ENCODE data around the gene UMODL1. TPM values are rescaled to one million over a fixed set of nuclear protein-coding genes. Genes with fewer than 3 reads are reported as not detected.

UMODL1 gene
- total RNA-seq, 1 experiment from 2014 or later = not detected

DNA sequence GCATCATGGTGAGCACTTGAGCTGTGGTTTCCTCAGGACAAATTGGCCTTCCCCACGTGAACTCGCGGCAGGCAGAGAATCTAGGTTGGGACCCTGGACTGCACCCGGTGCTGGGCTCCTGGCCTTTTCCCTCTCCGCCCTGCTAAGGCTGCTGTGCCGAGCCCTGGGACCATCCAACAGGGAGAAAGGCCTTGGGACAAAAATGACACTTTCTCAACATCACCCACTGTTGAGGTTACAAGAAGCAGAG, 9.2 kb upstream of the UMODL1 start:
- H3K27me3 Mint-ChIP-seq (ENCODE audit: low read depth) = peaks cover 10% of the 10 kb centered on the region
- no peak overlapping the region for H2BK120ac ChIP-seq (ENCODE audit: low read depth, low read length, poor library complexity, severe bottlenecking)
- peaks cover 48 to 56% of the 10 kb centered on the region in 2 experiments for H3K4me1 Mint-ChIP-seq
- H3K14ac ChIP-seq (ENCODE audit: insufficient read depth, low read length) = no peak overlapping the region
- H3K4me1 ChIP-seq (ENCODE audit: insufficient read depth, low read length) = peaks cover 1% of the 10 kb centered on the region; the same call in 1 of the 2 replicates
- DNase-seq = no peak
- no peak overlapping the region for H2BK15ac ChIP-seq (ENCODE audit: low read depth, low read length)
- no peaks in the 10 kb centered on the region for H3K79me2 ChIP-seq (ENCODE audit: insufficient read depth, low read length)
- H4K5ac ChIP-seq (ENCODE audit: insufficient read length, low read depth, low read length) = no peak overlapping the region
- no peak overlapping the region for H3K56ac ChIP-seq (ENCODE audit: insufficient read length, low read depth, low read length)
- no peaks in the 10 kb centered on the region for H3K79me1 ChIP-seq (ENCODE audit: insufficient read depth, low read depth, low read length, poor library complexity, severe bottlenecking)
- TF ChIP-seq, protein P1, sequence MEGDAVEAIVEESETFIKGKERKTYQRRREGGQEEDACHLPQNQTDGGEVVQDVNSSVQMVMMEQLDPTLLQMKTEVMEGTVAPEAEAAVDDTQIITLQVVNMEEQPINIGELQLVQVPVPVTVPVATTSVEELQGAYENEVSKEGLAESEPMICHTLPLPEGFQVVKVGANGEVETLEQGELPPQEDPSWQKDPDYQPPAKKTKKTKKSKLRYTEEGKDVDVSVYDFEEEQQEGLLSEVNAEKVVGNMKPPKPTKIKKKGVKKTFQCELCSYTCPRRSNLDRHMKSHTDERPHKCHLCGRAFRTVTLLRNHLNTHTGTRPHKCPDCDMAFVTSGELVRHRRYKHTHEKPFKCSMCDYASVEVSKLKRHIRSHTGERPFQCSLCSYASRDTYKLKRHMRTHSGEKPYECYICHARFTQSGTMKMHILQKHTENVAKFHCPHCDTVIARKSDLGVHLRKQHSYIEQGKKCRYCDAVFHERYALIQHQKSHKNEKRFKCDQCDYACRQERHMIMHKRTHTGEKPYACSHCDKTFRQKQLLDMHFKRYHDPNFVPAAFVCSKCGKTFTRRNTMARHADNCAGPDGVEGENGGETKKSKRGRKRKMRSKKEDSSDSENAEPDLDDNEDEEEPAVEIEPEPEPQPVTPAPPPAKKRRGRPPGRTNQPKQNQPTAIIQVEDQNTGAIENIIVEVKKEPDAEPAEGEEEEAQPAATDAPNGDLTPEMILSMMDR (conservative IDR thresholded peaks at IDR 0.05) = no peak
- whole genome bisulfite sequencing (ENCODE audit: extremely low coverage, insufficient read length, low lambda C conversion rate) = no CpG with 5 or more reads among the region's 6 CpGs
- no peaks in the 10 kb centered on the region; a peak in 1 of 7 replicates for H3K36me3 Mint-ChIP-seq (ENCODE audit: insufficient read depth in 1 of 3, low read depth in 3 of 3)
- H4K20me1 ChIP-seq (ENCODE audit: control insufficient read depth, insufficient read depth, insufficient read length) = no peaks in the 10 kb centered on the region
- no peak overlapping the region for H3K23ac ChIP-seq (ENCODE audit: insufficient read length, low read depth, low read length)
- no peaks in the 10 kb centered on the region for H3K27me3 ChIP-seq (ENCODE audit: insufficient read depth, low read length)
- no peaks in the 10 kb centered on the region for H3K23me2 ChIP-seq (ENCODE audit: insufficient read length, low read depth, low read length, poor library complexity, severe bottlenecking)
- no peak overlapping the region for H3K27ac ChIP-seq (ENCODE audit: insufficient read length, low read depth, low read length)
- H3K4me3 Mint-ChIP-seq = no peak overlapping the region
- no peak overlapping the region for H2BK5ac ChIP-seq (ENCODE audit: insufficient read length, low read length)
- no peak overlapping the region for H3K4ac ChIP-seq (ENCODE audit: low read depth, low read length)
- no peak overlapping the region for H2AK5ac ChIP-seq (ENCODE audit: insufficient read length, low read length)
- no peaks in the 10 kb centered on the region for H3K9me3 Mint-ChIP-seq
- H3K9ac ChIP-seq (ENCODE audit: extremely low read depth, insufficient read length, low read length) = no peak overlapping the region
- H3K4me2 ChIP-seq (ENCODE audit: insufficient read depth, insufficient read length, low read length) = no peak overlapping the region
- H4K91ac ChIP-seq (ENCODE audit: insufficient read length, low read depth, low read length) = no peak overlapping the region
- no peak overlapping the region for H2AFZ ChIP-seq (ENCODE audit: low read length)
- no peak overlapping the region for H3K27ac Mint-ChIP-seq
- no peaks in the 10 kb centered on the region for H3K9me3 ChIP-seq (ENCODE audit: control insufficient read depth, low read depth, low read length)
- H2BK12ac ChIP-seq (ENCODE audit: insufficient read length, low read depth, low read length) = no peak overlapping the region
- no peak overlapping the region for H4K8ac ChIP-seq (replicated peaks; ENCODE audit: insufficient read length, low read depth, low read length)
- no peak overlapping the region for H3T11ph ChIP-seq (ENCODE audit: low read length)
- no peak overlapping the region for H2BK20ac ChIP-seq (ENCODE audit: low read depth, low read length, poor library complexity, severe bottlenecking)
- H3K18ac ChIP-seq (ENCODE audit: insufficient read length, low read depth, low read length) = no peak overlapping the region
